T-cell (primary cell): Measurements from ENCODE around the gene FAM98B. TPM values are rescaled to one million over a fixed set of nuclear protein-coding genes. Genes with fewer than 3 reads are reported as not detected.

ENCODE experiments used
- ATAC-seq, 4 experiments: fragments of 200-7000 bp in 3 of 4; fragments of 150-1000 bp in 1 of 4; cut with Tn5 transposase; replicated peaks in 1 of 4; 1 replicate in 3 of 4; 2 replicates in 1 of 4; pipeline ENCODE4 v1.10.0; 2021; ENCODE audit warnings: moderate library complexity in 3 of 4, mild to moderate bottlenecking in 2 of 4, moderate number of reproducible peaks in 1 of 4
- CTCF ChIA-PET, 2 donors: fragments of 300-600 bp; sonication (Branson Sonifier 250); formaldehyde crosslinking; loops; one replicate each; lab custom pipeline; 2022; ENCODE audit warnings: antibody characterized with exemption in 2 of 2; lab: Charles Lee
- POLR2A ChIA-PET, 2 donors: fragments of 300-600 bp; sonication (Branson Sonifier 250); formaldehyde crosslinking; loops; one replicate each; lab custom pipeline; 2022; ENCODE audit warnings: antibody characterized with exemption in 2 of 2; lab: Charles Lee
- DNase-seq, 35 experiments: peaks; one replicate each; pipeline versions ENCODE4 v3.0.0 to v3.0.0-alpha.2; 2013 to 2023
- H3K27ac ChIP-seq: one replicate; pipeline ENCODE4 v1.5.1; 2013; ENCODE audit warnings: low read length
- H3K27me3 ChIP-seq, 2 experiments: replicated peaks in 1 of 2; 1 replicate in 1 of 2; 2 replicates in 1 of 2; pipeline versions ENCODE4 v1.6.1 to v1.7.0; 2013; ENCODE audit warnings: low read length in 1 of 2, mixed read lengths in 1 of 2; ENCODE audit not compliant: control insufficient read depth in 2 of 2, insufficient read depth in 2 of 2; ENCODE audit errors: extremely low read depth in 1 of 2
- H3K36me3 ChIP-seq, 2 donors: 1 replicate in 1 of 2; 2 replicates in 1 of 2; pipeline versions ENCODE4 v1.6.1 to v1.7.0; 2013; ENCODE audit warnings: low read length in 1 of 2; ENCODE audit not compliant: control insufficient read depth in 2 of 2, insufficient read depth in 1 of 2; ENCODE audit errors: extremely low read depth in 1 of 2
- H3K4me1 ChIP-seq, 2 experiments: 1 replicate in 1 of 2; 2 replicates in 1 of 2; pipeline versions ENCODE4 v1.6.1 to v1.7.0; 2013; ENCODE audit warnings: low read length in 2 of 2, mixed read lengths in 1 of 2; ENCODE audit not compliant: insufficient read depth in 2 of 2, control insufficient read depth in 1 of 2; ENCODE audit errors: extremely low read depth in 1 of 2
- H3K4me3 ChIP-seq, 2 donors: 1 replicate in 1 of 2; 2 replicates in 1 of 2; pipeline versions ENCODE4 v1.5.1 to v1.7.0; 2013; ENCODE audit warnings: mild to moderate bottlenecking in 2 of 2, low read length in 1 of 2, moderate library complexity in 1 of 2; ENCODE audit not compliant: control insufficient read depth in 1 of 2; ENCODE audit errors: extremely low read depth in 1 of 2
- H3K9me3 ChIP-seq: 2 replicates; pipeline ENCODE4 v1.7.0; 2013
- H3K27ac Mint-ChIP-seq, 2 donors: one replicate each; pipeline ENCODE4 v1.8.0; 2020 to 2021; ENCODE audit warnings: mild to moderate bottlenecking in 2 of 2, mixed read lengths in 2 of 2
- H3K27me3 Mint-ChIP-seq, 2 donors: one replicate each; pipeline ENCODE4 v1.8.0; 2021 to 2022; ENCODE audit warnings: mixed read lengths in 2 of 2
- H3K36me3 Mint-ChIP-seq: one replicate; pipeline ENCODE4 v1.8.0; 2021; ENCODE audit warnings: mixed read lengths
- H3K4me1 Mint-ChIP-seq, 3 donors: one replicate each; pipeline ENCODE4 v1.8.0; 2020 to 2022; ENCODE audit warnings: mixed read lengths in 3 of 3, mild to moderate bottlenecking in 1 of 3
- H3K4me3 Mint-ChIP-seq, 3 donors: one replicate each; pipeline ENCODE4 v1.8.0; 2020 to 2022; ENCODE audit warnings: mild to moderate bottlenecking in 3 of 3, mixed read lengths in 3 of 3, moderate library complexity in 3 of 3
- H3K9me3 Mint-ChIP-seq, 3 donors: one replicate each; pipeline ENCODE4 v1.8.0; 2020 to 2022; ENCODE audit warnings: mixed read lengths in 3 of 3
- WGBS: methylation state at CpG from one replicate; pipeline ENCODE4 v1.1.5; 2013; ENCODE audit warnings: missing lambda C conversion rate; ENCODE audit not compliant: insufficient coverage; 5-methylcytosine and 5-hydroxymethylcytosine counted together
- total RNA-seq, 35 experiments: library from RNA in 6 of 35; stranded (reverse) in 6 of 35; fragments of 120-200 nt in 1 of 35; gene quantifications; one replicate each; pipeline versions ENCODE4 v1.2.1 to v1.2.4 and lab custom pipeline; 2013 to 2026

Gene FAM98B
- total RNA-seq, 5 donors from 2014 or later (not counting 1 experiment from before 2014, with no cell fraction given): 15.1 to 24.4 (median 20.6) TPM

DNA sequence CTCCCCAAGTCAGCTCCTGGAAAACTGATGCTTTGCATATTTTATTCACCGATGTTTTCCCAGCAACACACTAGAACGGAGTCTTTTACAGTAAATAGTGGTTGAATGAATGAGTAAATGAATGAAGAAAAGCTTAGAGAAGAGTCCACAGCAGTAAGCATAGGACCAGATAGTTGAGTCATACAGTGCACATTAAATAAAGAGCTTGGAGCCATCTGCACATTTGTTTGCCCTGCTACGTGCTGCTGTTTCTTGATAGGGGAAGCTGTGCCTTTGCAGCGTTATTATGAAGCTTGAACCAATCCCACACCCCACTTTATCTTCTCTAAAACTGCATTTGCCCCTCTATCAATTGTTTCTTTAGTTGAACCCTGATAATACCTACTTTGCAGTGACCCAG is 1.2 kb downstream of the FAM98B start:
- WGBS: no CpG with 5 or more reads among the region's 4 CpGs

DNA sequence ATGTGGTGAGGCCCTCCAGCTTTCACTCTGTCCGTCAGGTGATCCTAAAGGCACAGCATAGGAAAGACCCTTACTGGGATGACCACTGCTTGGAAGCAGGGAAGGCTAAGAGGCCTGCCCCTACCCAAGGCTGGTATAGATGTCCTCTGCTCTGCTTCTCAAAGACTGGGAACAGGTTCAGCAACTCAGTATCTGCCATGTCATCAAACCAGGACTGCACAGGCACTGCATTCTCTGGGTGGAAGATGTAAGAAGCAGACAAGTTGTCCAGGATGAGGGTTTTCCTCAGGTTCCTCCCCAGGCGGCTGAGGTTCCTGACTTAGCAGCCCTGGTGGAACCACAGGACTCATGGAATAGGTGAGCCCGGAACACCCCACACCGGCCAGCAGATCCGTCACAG is 4.7 kb downstream of the FAM98B start:
- DNase-seq: no peak
- H3K4me3 Mint-ChIP-seq: no peak overlapping the region
- H3K4me1 Mint-ChIP-seq: peaks cover 70 to 78% (median 73%) of the 10 kb centered on the region in 3 donors
- Histone ChIP-seq H3K36me3 (peaks cover 0 to 3% of the 10 kb centered on the region in 2 donors), H3K4me1 (peaks cover 5 to 8% of the 10 kb centered on the region in 2 experiments), H3K27ac (no peak overlapping the region), H3K9me3 (no peaks in the 10 kb centered on the region), H3K4me3 (no peak overlapping the region), H3K27me3 (no peaks in the 10 kb centered on the region)
- no peak overlapping the region for H3K27ac Mint-ChIP-seq
- CTCF ChIA-PET: interaction anchor here (0.6 to 1.5 kb wide), 2 partner anchors 18 to 241 kb away, joined by 3 to 5 read pairs; no protein-coding TSS in a partner anchor
- ATAC-seq: no peak
- 96% methylated on average over 5 of the region's 5 CpGs for WGBS
- peaks cover 3% of the 10 kb centered on the region for H3K36me3 Mint-ChIP-seq
- POLR2A ChIA-PET: no interaction called here
- H3K27me3 Mint-ChIP-seq: no peaks in the 10 kb centered on the region
- H3K9me3 Mint-ChIP-seq: no peaks in the 10 kb centered on the region

More for the DNA sequence above, 1.2 kb downstream of the FAM98B start:
- H3K36me3 Mint-ChIP-seq: peaks cover 3% of the 10 kb centered on the region
- H3K4me1 ChIP-seq: peaks cover 5 to 8% of the 10 kb centered on the region in 2 experiments
- H3K27ac Mint-ChIP-seq: peak overlapping the region; percentile 93 to 94
- POLR2A ChIA-PET: interaction anchor here in 1 of 2 donors (0.6 to 1.2 kb wide), 2 partner anchors 14 to 241 kb away, joined by 3 to 4 read pairs; no protein-coding TSS in a partner anchor
- ATAC-seq (no peak), DNase-seq (no peak)
- no peaks in the 10 kb centered on the region for H3K27me3 ChIP-seq
- H3K4me1 Mint-ChIP-seq: peaks cover 47 to 53% (median 50%) of the 10 kb centered on the region in 3 donors
- H3K27me3 Mint-ChIP-seq: no peaks in the 10 kb centered on the region
- no peaks in the 10 kb centered on the region for H3K9me3 ChIP-seq
- peaks cover 0 to 3% of the 10 kb centered on the region in 2 donors for H3K36me3 ChIP-seq
- H3K4me3 ChIP-seq: peak overlapping the region; percentile 88 to 93
- CTCF ChIA-PET: interaction anchor here (0.6 to 3.3 kb wide), 19 partner anchors 10 to 920 kb away, joined by 3 to 23 read pairs (median 4); partner anchors contain the start of gene RASGRP1 (in 1 of the 2)
- H3K4me3 Mint-ChIP-seq: peak overlapping the region; percentile 95 to 98 (median 96)
- H3K27ac ChIP-seq: no peak overlapping the region
- H3K9me3 Mint-ChIP-seq: no peaks in the 10 kb centered on the region

DNA sequence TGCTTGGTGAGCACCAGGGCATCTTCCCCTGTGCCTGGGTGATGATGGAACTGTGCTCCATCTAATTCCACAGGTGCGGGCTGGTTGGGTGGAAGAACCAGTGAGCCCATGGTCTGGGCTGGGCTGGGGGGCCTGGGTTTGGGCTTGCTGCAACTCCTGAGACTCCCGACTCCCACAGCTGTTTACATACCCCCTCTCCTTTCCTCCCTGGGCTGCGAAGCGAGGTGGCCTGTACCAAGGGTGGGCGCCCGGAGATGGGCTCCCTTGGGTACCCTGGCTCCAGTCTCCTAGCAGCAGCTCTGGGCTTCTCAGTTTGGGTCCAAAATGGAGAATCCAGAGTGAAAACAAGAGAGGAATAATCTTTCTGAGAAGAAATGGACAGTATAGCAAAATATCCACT is 5.6 kb downstream of the FAM98B start:
- Mint-ChIP-seq H3K36me3 (peaks cover 3% of the 10 kb centered on the region), H3K4me1 (peaks cover 68 to 77% (median 69%) of the 10 kb centered on the region in 3 donors), H3K27me3 (no peaks in the 10 kb centered on the region), H3K4me3 (no peak overlapping the region), H3K27ac (no peak overlapping the region), H3K9me3 (no peaks in the 10 kb centered on the region)
- Histone ChIP-seq H3K27me3 (no peaks in the 10 kb centered on the region), H3K4me1 (peaks cover 5 to 8% of the 10 kb centered on the region in 2 experiments), H3K36me3 (peaks cover 0 to 3% of the 10 kb centered on the region in 2 donors), H3K27ac (no peak overlapping the region), H3K9me3 (no peaks in the 10 kb centered on the region), H3K4me3 (no peak overlapping the region)
- 100% methylated on average over 2 of the region's 6 CpGs for WGBS
- CTCF ChIA-PET: no interaction called here
- no peak for DNase-seq
- ATAC-seq: no peak
- POLR2A ChIA-PET: no interaction called here

DNA sequence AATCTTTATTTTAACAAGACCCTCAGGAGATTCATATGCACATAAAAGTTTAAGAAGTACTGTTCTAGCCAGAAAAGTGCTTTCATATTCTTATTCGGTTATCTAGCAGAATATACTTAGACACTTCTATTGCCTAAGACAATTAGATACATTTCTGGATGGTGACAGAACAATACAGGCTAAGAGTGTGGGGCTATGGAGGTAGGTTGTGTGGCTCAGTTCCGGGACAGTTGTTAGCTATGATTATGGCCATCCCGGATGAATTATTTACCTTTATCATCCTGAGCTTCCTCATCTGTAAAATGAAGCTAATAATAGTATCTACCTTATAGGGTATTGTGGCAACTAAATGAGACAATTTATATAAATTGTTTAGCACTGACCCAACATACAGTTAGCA is 6.6 kb downstream of the FAM98B start:
- Mint-ChIP-seq H3K27ac (peak overlapping the region; percentile 30 to 67), H3K4me1 (peaks cover 59 to 66% (median 59%) of the 10 kb centered on the region in 3 donors), H3K36me3 (peaks cover 3% of the 10 kb centered on the region), H3K9me3 (no peaks in the 10 kb centered on the region), H3K4me3 (no peak overlapping the region), H3K27me3 (no peaks in the 10 kb centered on the region)
- ChIA-PET POLR2A (interaction anchor here (0.6 to 1.2 kb wide), 2 partner anchors 10 to 488 kb away, joined by 3 to 4 read pairs; no protein-coding TSS in a partner anchor), CTCF (interaction anchor here in 1 of 2 donors (0.6 to 1.6 kb wide), 5 partner anchors 18 to 709 kb away, joined by 3 to 4 read pairs (median 4); no protein-coding TSS in a partner anchor)
- Histone ChIP-seq H3K27me3 (no peaks in the 10 kb centered on the region), H3K27ac (no peak overlapping the region), H3K36me3 (peaks cover 0 to 4% of the 10 kb centered on the region in 2 donors), H3K4me3 (no peak overlapping the region), H3K9me3 (no peaks in the 10 kb centered on the region), H3K4me1 (no peaks in the 10 kb centered on the region)
- DNase-seq (no peak), ATAC-seq (no peak)
- no CpG with 5 or more reads among the region's 3 CpGs for WGBS

GRCh38 chr15:38461066-38461833 is 7.3 kb downstream of the FAM98B start:
- Mint-ChIP-seq H3K36me3 (peaks cover 7% of the 10 kb centered on the region), H3K4me3 (no peak overlapping the region), H3K27ac (peak overlapping the region; percentile 30 to 67), H3K27me3 (no peaks in the 10 kb centered on the region), H3K4me1 (peaks cover 53 to 59% (median 53%) of the 10 kb centered on the region in 3 donors), H3K9me3 (no peaks in the 10 kb centered on the region)
- POLR2A ChIA-PET: interaction anchor here (0.6 to 1.2 kb wide), 2 partner anchors 9 to 487 kb away, joined by 3 to 4 read pairs; no protein-coding TSS in a partner anchor
- Histone ChIP-seq H3K36me3 (peaks cover 0 to 7% of the 10 kb centered on the region in 2 donors), H3K9me3 (no peaks in the 10 kb centered on the region), H3K27ac (no peak overlapping the region), H3K4me1 (no peaks in the 10 kb centered on the region), H3K27me3 (no peaks in the 10 kb centered on the region), H3K4me3 (no peak overlapping the region)
- ATAC-seq (peak in 2 of 4 experiments; percentile 45 to 66), DNase-seq (no peak)
- CTCF ChIA-PET: interaction anchor here in 1 of 2 donors (0.6 to 1.6 kb wide), 5 partner anchors 19 to 708 kb away, joined by 3 to 4 read pairs (median 4); no protein-coding TSS in a partner anchor
- WGBS: no CpG with 5 or more reads among the region's 2 CpGs

DNA sequence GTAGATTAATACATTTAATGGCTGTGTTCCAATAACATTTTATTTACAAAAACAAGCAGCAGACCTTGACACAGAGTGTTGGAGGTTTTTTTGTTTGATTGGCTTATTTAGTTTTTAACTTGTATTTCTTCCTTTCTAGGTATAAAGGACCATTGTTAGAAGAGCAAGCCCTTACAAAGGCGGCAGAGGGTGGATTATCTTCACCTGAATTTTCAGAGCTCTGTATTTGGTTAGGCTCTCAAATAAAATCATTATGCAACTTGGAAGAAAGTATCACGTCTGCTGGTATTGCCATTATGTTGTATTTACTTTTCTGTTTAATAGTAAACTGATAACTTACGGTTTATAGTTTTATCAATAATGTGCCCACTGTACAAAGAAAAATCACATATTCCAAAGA is 10.0 kb downstream of the FAM98B start:
- no peak for DNase-seq
- peaks cover 0 to 4% of the 10 kb centered on the region in 2 donors for H3K36me3 ChIP-seq
- no peaks in the 10 kb centered on the region for H3K9me3 Mint-ChIP-seq
- ChIA-PET POLR2A (no interaction called here), CTCF (interaction anchor here in 1 of 2 donors (1.3 to 1.8 kb wide), 4 partner anchors 10 to 236 kb away, joined by 4 to 6 read pairs (median 4); no protein-coding TSS in a partner anchor)
- no peaks in the 10 kb centered on the region for H3K27me3 ChIP-seq
- H3K27ac Mint-ChIP-seq: no peak overlapping the region
- no peaks in the 10 kb centered on the region for H3K27me3 Mint-ChIP-seq
- no peaks in the 10 kb centered on the region for H3K9me3 ChIP-seq
- no CpG with 5 or more reads among the region's 3 CpGs for WGBS
- peaks cover 34 to 37% (median 35%) of the 10 kb centered on the region in 3 donors for H3K4me1 Mint-ChIP-seq
- H3K4me1 ChIP-seq: no peaks in the 10 kb centered on the region
- no peak overlapping the region for H3K27ac ChIP-seq
- H3K36me3 Mint-ChIP-seq: peaks cover 18% of the 10 kb centered on the region
- H3K4me3 Mint-ChIP-seq: no peak overlapping the region
- no peak overlapping the region for H3K4me3 ChIP-seq
- ATAC-seq: no peak
